GM21723 (cell line): ENCODE data around the gene TATDN3.
"Not testable (repeated sequence)": the region's sequence is repeated elsewhere in the genome, so short reads cannot be mapped to it uniquely, and the experiment has no call there.

Experiments used
- ATAC-seq: cut with Tn5 transposase; IDR thresholded peaks from one replicate; pipeline ENCODE4 v1.9.1; 2021; ENCODE audit warnings: mild to moderate bottlenecking, moderate library complexity; ENCODE audit not compliant: unreplicated experiment

The TATDN3 gene, protein sequence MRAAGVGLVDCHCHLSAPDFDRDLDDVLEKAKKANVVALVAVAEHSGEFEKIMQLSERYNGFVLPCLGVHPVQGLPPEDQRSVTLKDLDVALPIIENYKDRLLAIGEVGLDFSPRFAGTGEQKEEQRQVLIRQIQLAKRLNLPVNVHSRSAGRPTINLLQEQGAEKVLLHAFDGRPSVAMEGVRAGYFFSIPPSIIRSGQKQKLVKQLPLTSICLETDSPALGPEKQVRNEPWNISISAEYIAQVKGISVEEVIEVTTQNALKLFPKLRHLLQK

DNA sequence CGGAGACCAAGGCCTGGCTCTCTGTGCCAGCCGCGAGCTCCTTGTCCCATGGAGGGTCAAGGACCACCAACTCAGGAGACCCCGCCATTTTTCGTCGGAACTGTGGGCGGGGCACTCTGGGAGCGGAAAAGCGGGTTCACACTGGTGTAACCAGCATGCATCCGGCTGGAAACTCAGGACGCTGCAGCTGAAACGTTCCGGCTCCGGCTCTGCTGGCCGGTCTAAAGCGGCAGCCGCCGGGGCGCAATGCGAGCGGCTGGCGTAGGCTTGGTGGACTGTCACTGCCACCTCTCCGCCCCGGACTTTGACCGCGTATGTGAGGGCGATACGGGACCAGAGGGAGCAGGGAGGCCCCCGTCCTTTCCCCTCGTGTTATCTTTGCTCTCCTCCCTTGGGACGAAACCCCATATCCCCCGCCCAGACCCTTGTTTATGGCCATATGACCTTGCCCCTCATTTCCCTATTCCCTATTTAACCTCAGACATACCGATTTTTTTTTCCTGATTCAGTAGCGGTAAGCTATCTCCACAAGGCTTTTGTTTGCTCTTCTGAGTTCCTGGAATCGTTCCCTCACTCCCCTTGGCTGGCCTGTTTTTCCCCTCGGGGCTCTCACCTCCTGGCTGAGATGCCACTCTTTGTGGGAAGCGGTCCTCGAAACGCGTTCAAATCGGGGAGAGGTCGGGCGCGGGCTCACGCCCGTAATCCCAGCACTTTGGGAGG lies at the start of gene TATDN3, which contains the start of gene NSL1:
TATDN3 (plus strand) TSS at position 219 of the 720 bp plus-strand sequence; CDS start at position 247, 28 bp downstream.
NSL1 (minus strand) TSS at position 102 of the 720 bp plus-strand sequence; CDS start at position 88, 14 bp downstream.
- peak; percentile 72 for ATAC-seq

DNA sequence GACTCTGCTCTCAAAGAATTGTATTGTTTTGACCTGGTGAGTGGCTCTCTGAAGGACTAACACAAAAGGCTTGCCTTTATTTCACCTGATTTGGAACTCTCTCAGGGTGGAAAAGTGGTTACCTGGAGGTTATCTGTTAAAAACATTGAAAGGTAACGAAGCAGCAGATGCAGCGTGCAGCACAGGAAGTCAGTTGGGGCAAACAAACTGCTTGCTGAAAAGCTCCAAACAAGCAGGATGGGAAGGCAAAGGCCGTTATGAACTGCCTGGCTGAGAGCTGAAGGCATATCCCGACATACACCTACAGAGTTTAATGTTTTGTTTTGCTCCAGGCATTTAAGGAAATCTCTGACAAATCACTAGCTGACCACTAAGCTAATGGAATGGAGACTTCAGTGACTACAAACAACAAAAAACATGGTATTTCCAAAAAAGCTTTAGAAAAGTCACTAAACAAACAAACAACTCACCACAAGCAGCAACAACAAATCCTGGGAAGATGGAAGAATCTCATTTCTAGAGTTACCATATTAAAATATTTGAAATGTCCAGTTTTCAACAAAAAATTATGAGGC lies 47.7 kb upstream of the TATDN3 start:
- ATAC-seq: no peak

DNA sequence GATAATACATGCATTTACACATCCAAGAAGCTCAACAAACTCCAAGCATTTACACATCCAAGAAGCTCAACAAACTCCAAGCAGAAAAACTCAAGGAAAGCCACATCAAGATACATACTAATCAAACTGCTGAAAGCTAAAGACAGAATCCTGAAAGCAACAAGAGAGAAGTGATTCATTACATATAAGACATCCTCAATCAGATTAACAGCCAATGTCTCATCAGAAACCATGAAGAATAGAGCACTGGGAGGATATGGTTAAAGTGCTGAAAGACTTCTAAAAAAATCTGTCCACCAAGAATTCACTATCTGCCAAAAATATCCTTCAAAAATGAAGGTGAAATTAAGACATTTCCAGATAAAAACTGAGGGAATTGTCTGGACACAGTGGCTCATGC lies 46.4 kb upstream of the TATDN3 start:
- ATAC-seq: no peak

DNA sequence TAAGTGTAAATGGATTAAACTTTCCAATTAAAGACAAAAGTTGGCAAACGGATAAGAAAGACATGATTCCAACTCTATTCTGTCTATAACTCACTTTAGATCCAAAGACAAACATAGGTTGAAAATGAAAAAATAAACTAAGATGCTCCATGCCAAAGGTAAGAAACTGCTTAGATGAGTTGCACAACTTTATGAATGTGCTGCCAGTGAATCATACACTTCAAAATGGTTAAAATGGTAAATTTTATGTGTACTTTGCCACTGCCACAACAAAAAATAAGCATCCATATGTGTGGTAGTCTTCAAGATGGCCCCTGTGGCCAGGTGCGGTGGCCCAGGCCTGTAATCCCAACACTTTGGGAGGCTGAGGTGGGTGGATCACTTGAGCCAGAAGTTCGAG lies 45.1 kb upstream of the TATDN3 start:
- ATAC-seq: no peak

DNA sequence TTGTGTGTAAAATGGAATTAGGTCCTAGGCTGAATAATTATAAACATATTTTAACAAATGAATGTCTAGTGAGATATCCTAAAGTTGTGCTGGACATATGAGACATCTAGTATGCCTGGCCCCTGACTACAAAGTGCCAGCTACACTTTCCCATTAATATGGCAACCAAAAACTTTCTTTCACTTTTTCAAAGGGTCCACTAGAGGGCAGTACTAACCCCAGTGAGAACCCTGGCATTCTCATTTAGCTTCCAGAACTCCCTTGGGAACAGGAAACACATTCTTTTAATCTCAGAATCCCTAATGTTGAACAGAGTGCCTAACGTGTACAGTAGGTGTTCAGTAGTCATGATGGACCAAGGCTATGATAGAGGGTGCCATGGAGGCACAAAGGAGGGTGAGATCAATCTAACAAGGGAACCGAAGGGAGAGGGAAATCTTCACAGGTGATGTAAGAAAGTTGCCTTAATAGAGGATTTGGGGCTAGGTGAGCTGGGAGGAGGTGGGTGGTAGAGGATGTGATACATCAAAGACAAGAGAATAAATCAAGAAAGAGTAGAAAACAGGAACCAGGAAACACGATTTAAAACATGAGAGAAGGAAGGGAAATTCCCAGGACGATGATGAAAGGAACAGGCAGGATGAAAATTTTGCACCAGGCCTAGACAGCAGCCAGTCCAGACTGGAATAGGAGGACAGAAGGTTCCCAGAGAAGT lies 41.7 kb upstream of the TATDN3 start:
- peak; percentile 35 for ATAC-seq

DNA sequence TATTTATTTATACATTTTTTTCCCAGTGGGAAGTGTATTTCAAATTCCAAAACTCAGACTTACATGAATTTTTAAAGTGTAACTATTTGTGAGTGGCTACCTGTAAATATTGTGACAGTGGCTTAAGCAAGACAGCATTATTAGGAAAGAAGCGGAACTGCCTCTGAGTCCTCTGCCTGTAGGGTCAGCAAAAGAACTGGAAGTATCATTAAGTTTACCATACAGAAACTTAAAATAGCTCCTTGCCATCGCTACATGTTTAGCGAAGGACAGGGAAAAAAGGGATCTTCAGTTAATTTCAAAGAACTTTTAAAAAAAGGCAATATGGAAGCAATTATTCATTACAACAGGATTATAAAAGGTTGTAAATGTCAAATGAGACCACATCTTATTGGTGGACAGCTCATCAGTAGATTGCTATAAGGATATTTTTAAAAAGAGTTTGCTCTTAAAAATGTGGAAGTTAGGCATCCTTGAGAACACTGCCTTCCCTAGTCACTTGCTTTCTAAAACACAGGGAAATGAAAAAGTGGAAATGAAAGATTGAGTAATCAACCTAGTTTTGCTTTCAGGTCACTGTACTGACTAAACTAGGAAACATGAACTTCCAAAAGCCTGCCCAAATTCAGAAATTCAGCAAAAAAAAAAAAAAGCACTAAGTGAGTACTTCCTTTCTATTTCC lies 39.3 kb upstream of the TATDN3 start:
- ATAC-seq: no peak

DNA sequence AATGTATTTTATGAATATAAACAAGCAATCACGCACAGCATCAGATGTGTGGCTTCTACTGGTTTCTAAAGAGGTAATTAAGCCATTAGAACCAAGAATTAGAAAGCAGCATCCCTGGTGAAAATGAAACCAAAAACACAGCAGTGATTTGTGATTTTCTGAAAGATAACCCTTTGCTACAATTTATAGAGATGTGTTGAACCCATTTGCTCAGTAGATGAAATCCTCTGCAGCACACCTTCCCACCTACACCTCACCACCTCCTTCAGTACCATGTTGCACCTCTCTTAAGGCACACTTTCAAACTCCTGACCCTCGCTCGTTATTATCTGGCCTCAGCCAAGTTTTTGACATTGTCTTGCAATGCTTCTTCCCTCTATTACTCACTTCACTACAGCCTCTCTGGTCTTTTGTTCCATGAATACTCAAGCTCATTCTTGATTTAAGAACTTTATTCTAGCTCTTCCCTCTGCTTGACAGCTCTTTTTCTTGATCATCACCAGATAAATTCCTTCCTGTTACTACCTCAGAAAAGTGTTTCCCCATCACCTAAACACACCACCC lies 38.7 kb upstream of the TATDN3 start:
- ATAC-seq: no peak

DNA sequence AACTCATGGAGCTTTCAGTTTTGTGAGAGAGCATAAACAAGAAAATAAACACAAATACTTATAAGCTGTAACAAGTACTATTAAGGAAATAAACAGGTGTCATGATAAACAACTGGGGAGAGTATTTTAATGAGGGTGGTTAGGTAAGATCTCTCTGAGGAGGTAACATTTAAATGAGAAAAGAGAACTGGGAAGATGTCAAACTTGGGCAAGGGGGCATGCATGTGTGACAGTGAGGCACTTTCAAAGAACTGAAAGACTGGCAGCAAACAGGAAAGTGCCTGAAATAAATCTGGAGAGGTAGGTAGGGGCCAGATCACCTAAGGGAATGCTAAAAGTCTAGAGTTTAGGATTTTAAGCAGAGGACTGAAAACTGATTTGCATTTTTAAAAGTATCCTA lies 37.9 kb upstream of the TATDN3 start:
- no peak for ATAC-seq

DNA sequence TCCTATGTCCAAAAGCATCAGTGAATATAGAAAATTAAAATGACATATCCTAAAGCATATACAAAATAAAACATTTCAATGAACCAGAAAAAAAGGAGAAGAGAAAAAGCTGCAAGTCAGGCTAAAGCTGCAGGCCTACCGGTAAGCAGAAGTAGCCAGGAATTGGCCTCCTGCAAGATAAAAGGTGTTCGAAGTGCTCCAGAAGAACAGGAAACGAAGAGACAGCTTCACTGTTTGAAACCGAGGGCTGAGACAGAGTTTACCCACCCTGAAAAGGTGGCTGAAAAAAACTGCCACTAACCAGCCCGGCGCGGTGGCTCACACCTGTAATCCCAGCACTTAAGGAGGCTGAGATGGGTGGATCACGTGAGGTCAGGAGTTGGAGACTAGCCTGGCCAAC lies 37.5 kb upstream of the TATDN3 start:
- ATAC-seq: peak; percentile 54

DNA sequence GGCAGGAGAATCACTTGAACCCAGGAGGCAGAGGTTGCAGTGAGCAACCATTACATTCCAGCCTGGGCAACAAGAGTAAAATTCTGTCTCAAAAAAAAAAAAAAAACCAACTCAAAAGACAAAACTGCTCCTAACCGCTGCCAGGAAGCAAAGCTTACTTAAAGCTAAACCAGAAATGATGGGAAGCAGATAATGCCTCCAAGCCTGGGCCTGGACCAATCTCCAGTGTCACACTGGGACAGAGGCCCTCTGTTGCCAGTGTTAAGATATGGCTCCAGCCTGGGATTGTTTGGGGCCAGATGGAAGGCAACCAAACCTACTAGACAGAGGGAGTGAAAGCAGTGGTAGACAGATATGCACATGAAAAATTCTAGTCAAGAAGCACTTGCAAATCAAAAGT lies 37.0 kb upstream of the TATDN3 start:
- no peak for ATAC-seq

DNA sequence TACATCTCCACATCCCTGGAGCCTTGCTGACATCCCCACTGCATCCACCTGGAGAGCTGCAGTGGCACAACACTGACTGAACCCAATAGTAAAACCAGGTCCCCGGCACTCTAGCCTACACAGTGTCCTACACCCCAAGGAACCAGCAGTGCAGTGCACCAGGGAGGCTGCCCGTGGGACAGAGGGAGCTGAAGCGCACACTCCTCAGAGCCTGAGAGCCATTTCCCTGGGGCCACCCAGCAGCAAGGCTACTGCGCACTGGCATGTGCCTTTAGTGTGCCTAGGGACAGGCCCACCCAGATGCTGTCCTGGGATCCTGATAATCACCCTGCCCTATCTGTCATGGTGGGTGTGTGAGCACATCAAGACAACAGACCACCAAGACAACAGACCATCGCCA lies 32.0 kb upstream of the TATDN3 start:
- ATAC-seq: no peak

DNA sequence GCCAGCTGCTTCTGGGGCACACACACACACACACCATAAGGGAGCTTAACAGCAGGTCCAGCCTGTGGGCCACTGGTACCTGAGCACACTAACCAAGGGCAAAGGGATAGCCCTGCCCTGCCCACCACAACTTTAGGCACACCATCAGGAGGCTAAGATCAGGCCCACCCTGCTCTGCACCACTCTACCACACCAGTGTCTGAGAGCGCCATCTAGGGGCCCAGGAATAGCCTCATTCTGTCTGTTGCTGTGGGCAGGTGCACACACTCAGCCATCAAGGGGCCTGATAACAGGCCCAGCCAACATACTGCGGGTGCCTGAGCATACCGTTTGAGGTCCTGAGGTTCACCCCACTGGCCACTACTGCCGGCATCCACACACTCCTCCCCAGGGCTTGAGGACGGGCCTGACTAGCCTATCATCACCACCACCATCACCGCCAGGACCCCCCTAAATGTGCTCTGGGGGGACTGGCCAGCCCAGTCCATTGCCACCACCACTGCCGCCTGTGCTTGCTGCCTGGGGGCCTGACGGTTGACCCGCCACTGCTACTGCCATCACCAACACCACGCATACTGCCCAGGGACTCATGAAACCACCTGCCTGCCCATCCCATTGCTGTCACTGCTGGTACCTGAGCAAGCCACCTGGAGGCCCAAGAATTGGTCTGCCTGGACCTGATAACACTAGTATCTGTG lies 31.4 kb upstream of the TATDN3 start:
- ATAC-seq: no peak

DNA sequence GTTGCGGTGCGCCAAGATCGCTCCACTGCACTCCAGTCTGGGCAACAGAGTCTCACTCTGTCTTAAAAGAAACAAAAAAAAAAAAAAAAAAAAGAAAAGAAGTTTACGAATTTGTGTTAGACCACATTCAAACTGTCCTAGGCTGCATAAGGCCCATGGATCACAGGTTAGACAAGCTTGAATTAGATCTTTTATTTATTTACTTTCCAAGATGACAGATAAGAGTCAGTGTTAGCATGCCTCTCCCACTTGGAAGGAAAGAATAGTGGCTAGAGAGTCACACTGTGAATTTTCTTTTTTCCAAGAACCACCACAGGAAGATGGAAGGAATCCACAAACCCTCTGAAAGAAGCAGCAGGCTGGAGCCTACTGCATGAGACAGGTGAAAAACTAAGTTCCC lies 29.5 kb upstream of the TATDN3 start:
- no peak for ATAC-seq

DNA sequence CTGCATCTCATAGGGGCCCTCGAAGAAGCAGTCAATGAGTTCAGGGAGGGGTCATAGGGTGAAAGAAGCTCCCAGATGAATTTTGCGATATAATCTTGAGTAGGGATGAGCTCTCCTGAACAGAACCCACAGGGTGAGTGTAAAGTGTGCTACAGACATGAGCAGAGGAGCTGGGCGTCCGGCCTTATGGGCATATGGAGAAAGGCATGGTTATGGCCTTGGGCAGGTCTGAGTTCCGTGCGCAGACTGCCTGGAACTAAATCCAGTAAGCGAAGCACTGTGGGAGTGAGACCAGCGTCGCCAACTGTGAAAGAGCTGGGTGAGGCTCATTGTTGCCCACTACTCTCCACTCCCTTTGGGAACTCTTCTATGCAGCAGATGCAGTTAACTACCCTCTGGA lies 28.9 kb upstream of the TATDN3 start:
- ATAC-seq: no peak

DNA sequence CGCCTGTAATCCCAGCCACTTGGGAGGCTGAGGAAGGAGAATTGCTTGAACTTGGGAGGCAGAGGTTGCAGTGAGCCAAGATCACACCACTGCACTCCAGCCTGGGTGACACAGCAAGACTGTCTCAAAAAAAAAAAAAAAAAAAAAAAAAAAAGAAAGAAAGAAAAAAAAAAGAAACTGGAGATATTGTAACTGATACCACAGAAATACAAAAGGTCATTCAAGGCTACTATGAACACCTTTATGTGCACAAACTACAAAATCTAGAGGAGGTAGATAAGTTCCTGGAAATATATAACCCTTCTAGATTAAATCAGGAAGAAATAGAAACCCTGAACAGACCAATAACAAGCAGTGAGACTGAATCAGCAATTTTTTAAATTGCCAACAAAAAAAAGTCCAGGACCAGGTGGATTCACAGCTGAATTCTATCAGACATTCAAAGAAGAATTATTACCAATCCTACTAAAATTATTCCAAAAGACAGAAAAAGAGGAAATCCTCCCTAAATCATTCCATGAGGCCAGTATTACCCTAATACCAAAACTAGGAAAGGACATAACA lies 26.9 kb upstream of the TATDN3 start:
- not testable (repeated sequence) for ATAC-seq

DNA sequence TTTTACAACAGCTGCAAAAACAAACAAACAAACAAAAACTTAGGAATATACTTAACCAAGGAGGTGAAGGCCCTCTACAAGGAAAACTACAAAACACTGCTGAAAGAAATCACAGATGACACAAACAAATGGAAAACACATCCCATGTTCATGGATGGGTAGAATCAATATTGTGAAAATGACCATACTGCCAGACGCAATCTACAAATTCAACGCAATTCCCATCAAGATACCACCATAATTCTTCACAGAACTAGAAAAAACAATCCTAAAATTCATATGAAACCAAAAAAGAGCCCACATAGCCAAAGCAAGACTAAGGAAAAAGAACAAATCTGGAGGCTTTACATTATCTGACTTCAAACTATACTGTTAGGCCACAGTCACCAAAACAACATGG lies 24.9 kb upstream of the TATDN3 start:
- not testable (repeated sequence) for ATAC-seq

DNA sequence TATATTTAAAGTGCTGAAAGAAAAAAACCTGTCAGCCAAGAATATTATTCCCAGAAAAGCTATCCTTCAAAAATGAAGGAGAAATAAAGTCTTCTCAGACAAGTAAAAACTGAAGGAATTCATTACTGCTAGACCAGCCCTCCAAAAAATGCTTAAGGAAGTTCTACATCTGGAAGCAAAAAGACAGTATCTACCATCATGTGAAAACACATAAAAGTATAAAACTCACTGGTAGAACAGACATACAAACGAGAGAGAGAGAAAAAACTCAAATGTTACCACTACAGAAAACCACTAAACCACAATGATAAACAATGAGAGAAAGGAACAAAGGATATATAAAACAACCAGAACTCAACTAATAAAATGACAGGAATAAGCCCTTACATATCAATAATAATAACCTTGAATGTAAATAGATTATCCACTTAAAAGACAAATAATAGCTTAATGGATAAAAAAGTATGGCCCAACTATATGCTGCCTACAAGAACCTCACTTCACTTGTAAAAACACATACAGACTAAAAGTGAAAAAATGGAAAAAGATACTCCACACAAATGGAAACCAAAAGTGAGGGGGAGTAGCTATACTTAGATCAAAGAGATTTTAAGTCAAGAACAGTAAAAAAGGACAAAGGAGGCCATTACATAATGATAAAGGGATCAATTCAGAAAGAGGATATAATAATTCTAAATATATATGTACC lies 22.1 kb upstream of the TATDN3 start:
- ATAC-seq: peak; percentile 60

DNA sequence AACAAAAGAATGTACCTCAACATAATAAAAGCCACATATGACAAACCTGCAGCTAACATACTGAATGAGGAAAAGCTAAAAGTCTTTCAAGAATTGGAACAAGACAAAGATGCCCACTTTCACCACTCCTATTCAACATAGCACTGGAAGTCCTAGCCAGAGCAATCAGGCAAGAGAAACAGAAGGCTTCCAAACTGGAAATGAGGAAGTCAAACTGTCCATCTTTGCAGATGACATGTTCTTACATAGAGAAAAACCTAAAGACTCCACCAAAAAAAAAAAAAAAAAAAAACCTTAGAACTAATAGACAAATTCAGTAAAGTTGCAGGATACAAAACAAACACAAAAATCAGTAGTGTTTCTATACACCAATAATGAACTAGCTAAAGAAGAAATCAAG lies 20.4 kb upstream of the TATDN3 start:
- no peak for ATAC-seq

DNA sequence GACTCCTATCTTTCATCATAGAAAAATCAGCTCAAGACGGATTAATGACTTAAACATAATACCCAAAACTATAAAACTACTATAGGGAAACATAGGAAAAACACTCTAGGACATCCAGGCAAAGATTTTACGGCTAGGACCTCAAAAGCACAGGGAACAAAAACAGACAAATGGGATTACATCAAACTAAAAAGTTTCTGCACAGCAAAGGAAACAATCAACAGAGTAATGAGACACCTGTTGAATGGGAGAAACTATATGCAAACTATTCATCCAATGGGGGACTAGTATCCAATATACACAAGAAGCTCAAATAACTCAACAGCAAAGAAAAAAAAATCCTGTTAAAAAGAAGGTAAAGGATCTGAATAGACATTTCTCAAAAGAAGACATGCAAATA lies 18.7 kb upstream of the TATDN3 start:
- ATAC-seq: no peak
